Suppressor macrophage treated with lipopolysaccharide for 1 hour (primary cell): ENCODE results near the gene SDK1.

Source experiments
- DNase-seq, 3 donors: peaks; one replicate each; pipeline ENCODE4 v3.0.0-alpha.2; 2020 to 2022

The SDK1 gene

GRCh38 chr7:3896169-3896765 is 595.2 kb downstream of the SDK1 start:
- no peak for DNase-seq

DNA sequence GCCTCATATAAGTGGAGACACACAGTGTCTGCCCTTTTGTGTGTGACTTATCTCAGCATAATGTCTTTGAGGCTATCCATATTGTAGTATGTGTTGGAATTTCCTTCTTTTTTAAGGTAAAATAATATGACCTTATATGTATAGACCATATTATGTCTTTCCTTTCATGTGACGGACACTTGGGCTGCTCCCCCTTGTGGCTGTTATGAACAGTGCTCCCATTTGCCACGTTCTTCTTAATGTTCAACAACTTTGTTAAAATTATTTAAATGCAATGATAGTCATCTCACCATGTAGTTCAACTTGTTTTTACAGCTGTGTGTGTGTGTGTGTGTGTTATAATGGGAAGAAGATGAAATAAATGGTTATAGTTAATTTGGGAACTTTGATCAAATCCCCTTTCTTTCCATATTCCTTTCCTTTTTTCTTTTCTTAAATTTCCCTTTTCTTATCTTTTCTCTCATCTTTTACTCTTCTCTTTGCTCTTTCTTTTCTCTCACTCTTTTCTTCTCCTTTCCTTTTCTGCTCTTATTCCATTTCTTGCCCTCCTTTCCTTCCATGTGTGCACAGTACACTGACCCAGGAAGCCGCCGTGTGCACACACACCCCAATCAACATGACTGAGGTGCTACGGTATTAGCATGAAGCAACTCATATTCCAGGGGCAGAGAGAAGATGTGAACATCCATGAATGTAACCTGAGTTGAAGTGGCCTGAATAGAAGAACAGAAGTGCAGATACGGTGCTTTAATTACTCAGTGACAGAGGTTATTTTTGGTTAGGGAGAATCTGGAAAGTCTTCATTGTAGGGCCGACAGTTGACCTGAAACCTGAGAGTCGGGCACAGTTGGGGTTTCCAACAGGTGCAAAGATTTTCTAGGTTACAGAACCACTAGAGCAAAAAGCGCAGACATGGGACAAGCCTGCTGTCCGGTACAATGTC is 596.6 kb downstream of the SDK1 start:
- peak; percentile 52 to 71 (median 63) for DNase-seq

GRCh38 chr7:3899559-3899991 is 598.5 kb downstream of the SDK1 start:
- DNase-seq: no peak

DNA sequence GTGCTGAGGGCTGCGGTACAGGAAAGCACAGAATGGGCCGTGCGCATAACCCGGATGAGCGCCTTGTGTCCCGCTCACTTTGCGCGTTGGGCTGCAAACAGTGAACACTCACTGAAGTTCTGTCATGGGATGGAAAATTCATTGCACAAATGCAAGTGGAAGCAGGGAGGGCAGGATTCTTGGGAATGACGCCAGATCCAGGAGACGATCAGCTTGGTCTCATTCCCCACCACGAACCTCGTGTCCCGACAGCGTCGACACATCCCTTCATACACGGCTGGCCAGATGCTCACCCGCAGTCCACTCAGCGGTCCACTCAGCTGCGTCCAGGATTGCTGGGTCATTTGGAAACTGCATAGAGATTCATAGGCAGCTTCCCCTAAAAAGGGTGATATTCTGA is 607.1 kb downstream of the SDK1 start:
- no peak for DNase-seq

DNA sequence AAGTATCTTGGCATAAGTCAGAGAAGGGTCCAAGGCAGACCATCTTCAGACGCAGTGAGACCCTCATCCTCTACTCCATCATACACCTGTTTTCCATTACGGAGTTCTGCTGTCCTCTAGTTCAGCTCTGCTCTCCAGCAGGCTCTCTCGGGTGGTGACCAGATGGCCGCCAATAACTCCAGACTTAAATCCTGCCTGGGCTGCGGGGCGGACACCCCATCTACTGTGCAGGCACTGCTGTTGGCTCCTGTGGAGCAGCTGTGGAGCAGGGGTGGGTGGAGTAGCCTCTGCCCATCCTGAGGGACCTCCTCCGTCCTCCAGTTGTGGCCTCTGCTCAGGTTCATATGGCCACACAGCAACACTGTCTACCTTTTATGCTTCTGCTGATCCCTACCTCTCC is 608.1 kb downstream of the SDK1 start:
- DNase-seq: no peak

- DNase-seq: no peak
These were observed 609.0 kb downstream of the SDK1 start for GRCh38 chr7:3910054-3910453.

- DNase-seq: peak in 1 of 3 donors; percentile 12
These were observed 610.6 kb downstream of the SDK1 start for GRCh38 chr7:3911685-3912084.

DNA sequence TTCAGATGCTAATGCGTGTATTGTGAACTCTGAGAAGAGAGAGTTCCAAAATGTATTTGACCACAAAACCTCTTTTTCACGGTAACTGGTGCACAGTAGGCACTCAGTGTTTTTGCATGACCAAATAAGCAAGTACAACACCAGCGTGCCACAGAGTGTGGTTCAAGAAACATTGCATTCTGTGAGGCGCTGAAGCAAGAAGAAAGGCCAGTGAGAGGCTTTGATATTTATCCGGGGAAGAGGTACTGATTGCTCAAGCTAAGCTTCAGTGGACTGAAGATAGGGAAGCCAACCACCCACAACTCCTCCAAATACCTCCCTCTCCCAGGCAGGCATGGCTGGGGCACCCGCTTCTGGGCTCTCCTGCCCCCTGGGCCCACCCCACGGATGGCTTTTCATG is 611.2 kb downstream of the SDK1 start:
- peak in 2 of 3 donors; percentile 3 to 13 for DNase-seq

- peak; percentile 43 to 75 (median 58) for DNase-seq
These were observed 613.2 kb downstream of the SDK1 start for GRCh38 chr7:3914051-3914775.

DNA sequence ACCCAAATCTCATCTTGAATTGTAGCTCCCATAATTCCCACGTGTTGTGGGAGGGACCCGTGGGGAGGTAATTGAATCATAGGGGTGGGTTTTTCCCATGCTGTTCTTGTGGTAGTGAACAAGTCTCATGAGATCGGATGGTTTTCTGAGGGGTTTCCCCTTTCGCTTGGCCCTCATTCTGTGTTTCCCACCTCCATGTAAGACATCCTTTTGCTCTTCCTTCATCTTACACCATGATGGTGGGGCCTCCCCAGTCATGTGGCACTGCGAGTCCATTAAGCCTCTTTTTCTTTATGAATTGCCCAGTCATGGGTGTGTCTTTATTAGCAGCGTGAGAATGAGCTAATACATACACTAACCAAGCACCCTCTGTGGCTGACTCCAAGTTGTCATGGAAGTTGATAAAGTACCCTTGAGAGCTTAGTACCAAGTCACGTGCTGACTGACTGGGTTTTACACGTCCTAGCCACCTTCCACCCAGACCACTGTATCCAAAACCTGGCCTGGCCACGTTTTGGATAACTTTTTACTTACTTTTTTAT is 614.4 kb downstream of the SDK1 start:
- peak; percentile 54 to 69 (median 55) for DNase-seq

DNA sequence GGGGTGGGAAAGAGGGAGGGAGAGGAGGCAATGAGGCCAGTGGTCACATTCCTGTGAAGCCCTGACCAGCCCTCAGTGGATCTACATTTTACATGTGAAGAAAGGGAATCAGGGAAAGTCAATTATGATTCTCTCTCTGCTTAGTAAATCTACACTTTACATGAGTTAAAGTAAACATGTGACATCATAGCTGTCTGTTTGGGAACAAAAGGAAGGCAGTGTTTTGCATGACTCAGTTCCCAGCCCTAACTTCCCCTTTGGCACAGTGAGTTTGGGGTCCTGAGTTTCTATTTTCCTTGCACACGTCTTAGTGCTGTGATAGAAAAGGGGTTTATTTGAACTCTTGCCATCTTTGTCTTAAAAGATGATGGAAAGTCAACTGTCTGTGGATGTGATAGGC is 615.1 kb downstream of the SDK1 start:
- DNase-seq: peak; percentile 48 to 75 (median 68)

DNA sequence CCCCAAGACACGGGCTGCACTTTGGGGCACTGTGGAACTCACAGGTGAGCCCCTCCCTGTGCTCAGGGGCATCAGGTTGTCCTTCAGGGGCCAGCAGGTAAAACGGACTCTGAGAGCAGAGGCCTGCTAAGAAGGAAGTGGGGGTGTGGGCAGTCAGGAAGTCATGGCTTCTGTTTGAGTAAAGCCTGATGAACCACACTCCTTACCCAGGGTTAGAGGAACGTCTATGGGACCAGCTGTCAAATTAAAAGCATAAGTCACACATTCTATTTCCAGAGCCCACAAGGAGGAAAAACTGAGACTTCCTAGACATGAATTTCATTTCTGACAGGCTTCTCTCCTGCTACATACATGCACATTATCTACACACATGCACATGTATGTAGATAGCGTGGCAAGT is 616.4 kb downstream of the SDK1 start:
- peak in 1 of 3 donors; percentile 38 for DNase-seq

- no peak for DNase-seq
These were observed 617.5 kb downstream of the SDK1 start for GRCh38 chr7:3918576-3918975.

DNA sequence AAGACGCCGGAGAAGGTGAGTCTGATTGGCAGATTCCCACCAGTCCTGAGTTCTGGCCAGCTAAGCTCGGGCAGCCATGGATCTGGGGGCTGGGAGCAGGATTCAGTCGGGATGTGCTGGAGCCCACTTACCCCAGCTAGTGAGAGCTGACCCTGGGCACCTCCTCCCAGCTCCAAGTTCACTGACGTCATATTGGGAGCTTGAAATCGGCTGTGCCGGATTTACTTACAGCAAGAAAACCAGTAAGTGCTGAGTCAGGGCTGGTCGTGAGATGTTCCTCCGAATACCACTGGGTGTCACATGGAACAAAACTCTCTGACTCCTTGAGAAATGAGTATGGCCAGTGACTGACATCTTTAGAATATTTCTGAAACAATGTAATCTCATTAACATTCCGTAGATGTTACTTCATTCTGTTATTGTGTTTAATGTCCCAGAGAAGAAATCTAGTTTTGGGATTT is 621.2 kb downstream of the SDK1 start:
- peak in 2 of 3 donors; percentile 24 to 54 for DNase-seq

DNA sequence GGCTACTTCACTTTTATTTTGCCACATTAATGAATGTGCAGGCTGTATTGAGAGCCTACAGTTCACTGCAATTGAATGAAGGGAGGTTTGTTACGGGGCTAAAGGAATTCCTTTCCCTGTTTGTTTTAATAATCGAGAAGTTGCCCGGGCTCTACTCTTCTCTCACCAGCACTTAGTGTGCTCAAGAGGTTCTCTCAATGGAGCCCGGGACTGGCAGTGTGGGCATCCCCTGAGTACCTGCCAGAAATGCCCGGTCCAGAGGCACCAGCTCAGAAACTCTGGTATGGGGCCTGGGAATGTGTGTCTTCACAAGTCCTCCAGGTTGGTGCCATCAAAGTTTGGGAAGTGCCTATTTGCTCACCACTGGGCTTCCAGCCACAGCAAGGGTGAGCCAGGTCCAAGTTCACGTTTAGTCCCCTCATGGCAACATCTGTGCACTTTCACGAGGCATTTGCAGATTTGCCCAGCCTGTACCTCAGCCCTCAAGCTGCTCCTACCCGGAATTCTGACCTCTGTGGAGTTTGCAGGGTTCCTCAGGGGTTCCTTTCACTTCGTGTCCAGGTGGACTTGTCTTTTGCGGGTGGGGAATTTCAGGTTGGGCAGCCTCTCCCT is 622.4 kb downstream of the SDK1 start:
- DNase-seq: no peak

DNA sequence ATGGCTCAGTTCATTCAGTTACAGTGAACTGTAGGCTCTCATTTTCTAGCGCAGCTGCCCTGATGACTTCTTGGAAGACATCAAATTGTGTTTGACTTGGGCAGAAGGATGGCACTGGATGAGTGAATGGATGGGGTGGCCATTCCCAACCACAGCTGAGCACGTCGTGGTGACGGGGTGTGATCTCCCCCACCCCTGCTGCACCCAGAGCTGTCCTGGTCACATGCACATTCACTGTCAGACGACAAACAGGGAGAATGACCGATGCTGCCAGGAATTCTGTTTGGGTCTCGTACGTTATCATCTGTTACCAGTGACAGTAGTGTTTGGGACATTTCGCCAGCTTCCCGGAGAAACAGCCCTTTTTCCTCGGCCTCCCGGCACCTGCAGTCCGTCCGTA is 623.2 kb downstream of the SDK1 start:
- DNase-seq: no peak

DNA sequence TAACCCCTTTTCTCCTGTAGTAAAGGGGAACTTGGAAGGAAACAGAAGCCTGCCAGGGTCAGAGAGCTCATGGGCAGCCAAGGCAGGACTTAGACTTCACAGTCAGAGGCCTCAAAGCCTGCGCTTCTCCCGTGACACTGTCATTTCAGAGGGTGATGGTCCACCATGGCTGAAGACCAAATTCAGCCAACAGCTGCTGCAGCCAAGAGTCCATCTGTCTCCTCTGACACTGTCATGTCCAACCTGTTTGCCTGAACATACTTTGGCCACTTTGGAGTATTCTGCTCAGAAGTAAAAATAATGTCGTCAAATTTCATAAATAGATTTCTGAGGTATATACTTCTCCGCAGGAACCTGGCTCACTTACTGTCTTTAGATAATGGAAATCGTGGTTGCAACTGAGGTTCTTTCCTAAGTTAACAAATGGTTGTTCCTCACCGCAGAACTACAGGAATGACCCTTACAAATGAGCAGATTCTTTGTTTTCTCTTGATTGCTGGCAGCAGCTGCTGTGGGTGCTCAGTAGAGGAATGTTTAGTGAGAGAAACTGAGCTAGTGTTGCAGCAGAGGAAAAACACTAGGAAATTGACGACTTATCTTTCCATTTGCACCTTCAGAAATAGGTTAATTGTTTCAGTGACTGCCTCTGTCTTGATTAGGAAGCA is 626.5 kb downstream of the SDK1 start:
- no peak for DNase-seq

DNA sequence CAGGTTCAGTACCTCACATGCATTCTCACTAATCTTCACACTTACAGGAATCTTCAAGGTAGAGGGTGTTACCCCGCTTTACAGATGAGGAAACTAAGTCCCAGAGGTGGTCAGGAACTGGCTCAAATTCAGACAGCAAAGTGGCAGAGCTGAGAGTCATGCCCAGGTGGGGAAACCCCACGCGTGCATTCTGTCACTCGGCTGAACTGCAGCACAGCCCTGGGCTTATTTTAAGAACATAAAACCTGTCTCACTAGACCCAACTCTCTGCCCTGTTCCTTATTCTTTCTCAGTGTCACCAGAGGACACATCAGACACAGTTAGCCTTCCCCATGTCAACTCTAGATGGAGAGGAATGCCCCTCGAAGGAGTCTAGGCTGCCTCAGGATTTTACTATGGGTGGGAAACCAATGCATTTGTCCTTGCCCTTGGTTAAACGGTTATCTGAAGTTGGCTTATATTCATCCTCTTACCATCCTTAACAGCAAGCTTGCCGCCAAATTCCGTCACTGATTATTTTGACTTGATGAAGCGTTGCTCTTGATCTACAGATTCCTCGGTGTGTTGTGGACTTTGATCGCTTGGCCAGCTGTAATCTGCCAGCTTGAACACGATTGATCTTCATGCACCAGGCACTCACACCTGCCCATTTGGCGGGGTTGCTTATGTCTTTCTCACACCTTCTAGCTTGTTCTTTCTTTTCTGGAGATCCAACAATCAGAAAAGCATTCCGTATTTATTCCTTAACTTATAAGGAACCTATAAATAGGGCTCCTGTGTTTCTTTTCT is 627.9 kb downstream of the SDK1 start:
- DNase-seq: no peak

- DNase-seq: no peak
These were observed 630.8 kb downstream of the SDK1 start for GRCh38 chr7:3931843-3932242.

GRCh38 chr7:3937146-3937545 is 636.1 kb downstream of the SDK1 start:
- DNase-seq: no peak

GRCh38 chr7:3937605-3938004 is 636.6 kb downstream of the SDK1 start:
- no peak for DNase-seq
